ENCODE results near the gene DBP.
"Not testable (repeated sequence)": the region's sequence is repeated elsewhere in the genome, so short reads cannot be mapped to it uniquely, and the experiment has no call there.

The DBP gene, protein sequence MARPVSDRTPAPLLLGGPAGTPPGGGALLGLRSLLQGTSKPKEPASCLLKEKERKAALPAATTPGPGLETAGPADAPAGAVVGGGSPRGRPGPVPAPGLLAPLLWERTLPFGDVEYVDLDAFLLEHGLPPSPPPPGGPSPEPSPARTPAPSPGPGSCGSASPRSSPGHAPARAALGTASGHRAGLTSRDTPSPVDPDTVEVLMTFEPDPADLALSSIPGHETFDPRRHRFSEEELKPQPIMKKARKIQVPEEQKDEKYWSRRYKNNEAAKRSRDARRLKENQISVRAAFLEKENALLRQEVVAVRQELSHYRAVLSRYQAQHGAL

DNA sequence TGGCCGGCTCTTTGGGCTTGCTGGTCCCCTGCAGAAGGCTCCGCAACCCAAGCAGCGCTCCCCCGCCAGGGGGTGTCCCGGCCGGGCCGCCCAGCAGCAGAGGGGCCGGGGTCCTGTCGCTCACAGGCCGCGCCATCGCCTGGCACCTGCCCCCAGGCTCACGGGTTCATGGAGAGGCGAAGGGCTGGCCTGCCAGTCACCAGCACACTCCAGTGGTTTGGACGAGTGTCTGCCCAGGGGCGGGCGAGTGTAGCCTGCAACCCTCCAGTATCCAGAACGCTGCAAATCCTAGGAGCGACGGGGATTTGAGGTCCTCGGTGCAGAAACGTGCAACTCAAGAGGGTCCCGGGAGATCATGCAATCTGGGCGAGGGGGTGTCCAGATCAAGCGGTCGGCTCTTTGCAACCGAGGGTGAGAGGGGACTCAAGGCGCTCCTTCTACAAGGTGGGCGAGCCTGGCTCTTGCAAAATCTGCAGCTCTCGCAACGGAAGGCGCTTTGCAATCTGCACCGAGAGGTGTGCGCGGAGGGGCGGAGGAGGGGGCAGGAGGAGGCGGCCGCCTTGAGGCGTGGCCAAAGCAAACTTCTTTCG, at the start of gene DBP:
Gene DBP, minus strand, starts transcription at position 521 of the 590 bp plus-strand sequence. Its CDS starts 385 bp downstream, at position 136.
- Histone ChIP-seq H3K27ac (peak within 1 kb of the TSS; percentile 79), H3K4me1 (ENCODE audit: low read depth, poor library complexity, severe bottlenecking) (peaks cover 46% of the 10 kb centered on the region)

DNA sequence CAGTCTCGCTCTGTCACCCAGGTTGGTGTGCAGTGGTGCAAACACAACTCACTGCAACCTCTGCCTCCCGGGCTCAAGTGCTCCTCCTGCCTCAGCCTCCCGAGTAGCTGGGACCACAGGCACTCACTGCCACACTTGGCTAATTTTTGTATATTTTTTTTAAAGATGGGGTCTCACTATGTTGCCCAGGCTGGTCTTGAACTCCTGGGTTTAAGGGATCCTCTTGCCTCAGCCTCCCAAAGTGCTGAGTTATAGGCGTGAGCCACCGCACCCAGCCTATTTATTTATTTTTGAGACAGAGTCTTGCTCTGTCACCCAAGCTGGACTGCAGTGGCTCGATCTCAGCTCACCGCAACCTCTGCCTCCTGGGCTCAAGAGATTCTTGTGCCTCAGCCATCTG, 49.5 kb upstream of the DBP start:
- peaks cover 65% of the 10 kb centered on the region for H3K27me3 ChIP-seq (ENCODE audit: insufficient read depth, low read depth)
- not testable (repeated sequence) for H3K4me3 ChIP-seq (IDR thresholded peaks at IDR 0.05; ENCODE audit: insufficient read depth, low read depth, low read length); H3K9ac ChIP-seq; H3K27ac ChIP-seq; H3K4me1 ChIP-seq (ENCODE audit: low read depth, poor library complexity, severe bottlenecking); H3K4me2 ChIP-seq; H3K79me2 ChIP-seq (ENCODE audit: insufficient read depth, low read depth); H3K36me3 ChIP-seq (ENCODE audit: insufficient read depth); H4K20me1 ChIP-seq (ENCODE audit: insufficient read depth); H2AFZ ChIP-seq (ENCODE audit: low read depth)

More for the DNA sequence above, at the start of gene DBP:
- peak within 1 kb of the TSS; percentile 42 for H3K4me3 ChIP-seq (IDR thresholded peaks at IDR 0.05; ENCODE audit: insufficient read depth, low read depth, low read length)
- H3K27me3 ChIP-seq (ENCODE audit: insufficient read depth, low read depth), result peaks cover 6% of the 10 kb centered on the region; the same call in 1 of the 2 replicates
- H3K36me3 ChIP-seq (ENCODE audit: insufficient read depth), result no peaks in the 10 kb centered on the region
- H2AFZ ChIP-seq (ENCODE audit: low read depth), result peak within 1 kb of the TSS; percentile 79; the same call in 1 of the 2 replicates
- no peaks in the 10 kb centered on the region for H3K79me2 ChIP-seq (ENCODE audit: insufficient read depth, low read depth)
- H3K9ac ChIP-seq, result peak within 1 kb of the TSS; percentile 74
- TF ChIP-seq, protein P1, sequence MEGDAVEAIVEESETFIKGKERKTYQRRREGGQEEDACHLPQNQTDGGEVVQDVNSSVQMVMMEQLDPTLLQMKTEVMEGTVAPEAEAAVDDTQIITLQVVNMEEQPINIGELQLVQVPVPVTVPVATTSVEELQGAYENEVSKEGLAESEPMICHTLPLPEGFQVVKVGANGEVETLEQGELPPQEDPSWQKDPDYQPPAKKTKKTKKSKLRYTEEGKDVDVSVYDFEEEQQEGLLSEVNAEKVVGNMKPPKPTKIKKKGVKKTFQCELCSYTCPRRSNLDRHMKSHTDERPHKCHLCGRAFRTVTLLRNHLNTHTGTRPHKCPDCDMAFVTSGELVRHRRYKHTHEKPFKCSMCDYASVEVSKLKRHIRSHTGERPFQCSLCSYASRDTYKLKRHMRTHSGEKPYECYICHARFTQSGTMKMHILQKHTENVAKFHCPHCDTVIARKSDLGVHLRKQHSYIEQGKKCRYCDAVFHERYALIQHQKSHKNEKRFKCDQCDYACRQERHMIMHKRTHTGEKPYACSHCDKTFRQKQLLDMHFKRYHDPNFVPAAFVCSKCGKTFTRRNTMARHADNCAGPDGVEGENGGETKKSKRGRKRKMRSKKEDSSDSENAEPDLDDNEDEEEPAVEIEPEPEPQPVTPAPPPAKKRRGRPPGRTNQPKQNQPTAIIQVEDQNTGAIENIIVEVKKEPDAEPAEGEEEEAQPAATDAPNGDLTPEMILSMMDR (conservative IDR thresholded peaks at IDR 0.05; ENCODE audit: low read depth, low read length), result 0 out of 2 replicates have a peak, but pooled peaks have one; percentile 37
- peak within 1 kb of the TSS; percentile 99 for H3K4me2 ChIP-seq
- no peaks in the 10 kb centered on the region for H4K20me1 ChIP-seq (ENCODE audit: insufficient read depth)

GRCh38 chr19:48686088-48686487, 48.9 kb upstream of the DBP start:
- Histone ChIP-seq H3K36me3 (ENCODE audit: insufficient read depth) (no peaks in the 10 kb centered on the region), H3K9ac (no peak overlapping the region), H3K27ac (no peak overlapping the region), H3K79me2 (ENCODE audit: insufficient read depth, low read depth) (no peaks in the 10 kb centered on the region), H2AFZ (ENCODE audit: low read depth) (no peak overlapping the region), H3K4me1 (ENCODE audit: low read depth, poor library complexity, severe bottlenecking) (no peaks in the 10 kb centered on the region), H3K27me3 (ENCODE audit: insufficient read depth, low read depth) (peaks cover 66% of the 10 kb centered on the region), H3K4me2 (no peak overlapping the region), H4K20me1 (ENCODE audit: insufficient read depth) (no peaks in the 10 kb centered on the region), H3K4me3 (IDR thresholded peaks at IDR 0.05; ENCODE audit: insufficient read depth, low read depth, low read length) (no peak overlapping the region)
- TF ChIP-seq, protein P1 (conservative IDR thresholded peaks at IDR 0.05; ENCODE audit: low read depth, low read length), result no peak

DNA sequence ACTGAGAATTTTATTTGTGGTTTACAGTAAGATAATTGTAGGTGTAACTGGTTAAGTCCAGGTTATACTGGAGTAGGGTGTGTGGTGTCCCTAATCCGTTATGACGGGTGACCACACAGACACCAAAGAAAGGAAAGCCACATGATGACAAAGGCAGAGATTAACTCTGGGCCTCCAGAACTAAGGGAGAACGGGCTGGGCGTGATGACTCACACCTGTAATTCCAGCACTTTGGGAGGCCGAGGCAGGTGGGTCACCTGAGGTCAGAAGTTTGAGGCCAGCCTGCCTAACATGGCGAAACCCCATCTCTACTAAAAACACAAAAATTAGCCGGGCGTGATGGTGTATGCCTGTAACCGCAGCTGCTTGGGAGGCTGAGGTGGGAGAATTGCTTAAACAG, 48.4 kb upstream of the DBP start:
- Histone ChIP-seq H3K4me1 (ENCODE audit: low read depth, poor library complexity, severe bottlenecking) (no peaks in the 10 kb centered on the region), H3K9ac (no peak overlapping the region), H2AFZ (ENCODE audit: low read depth) (no peak overlapping the region), H3K27me3 (ENCODE audit: insufficient read depth, low read depth) (peaks cover 65% of the 10 kb centered on the region), H3K4me3 (IDR thresholded peaks at IDR 0.05; ENCODE audit: insufficient read depth, low read depth, low read length) (no peak overlapping the region), H4K20me1 (ENCODE audit: insufficient read depth) (no peaks in the 10 kb centered on the region), H3K79me2 (ENCODE audit: insufficient read depth, low read depth) (no peaks in the 10 kb centered on the region), H3K27ac (no peak overlapping the region), H3K4me2 (no peak overlapping the region), H3K36me3 (ENCODE audit: insufficient read depth) (no peaks in the 10 kb centered on the region)
- TF ChIP-seq, protein P1 (conservative IDR thresholded peaks at IDR 0.05; ENCODE audit: low read depth, low read length), result no peak

DNA sequence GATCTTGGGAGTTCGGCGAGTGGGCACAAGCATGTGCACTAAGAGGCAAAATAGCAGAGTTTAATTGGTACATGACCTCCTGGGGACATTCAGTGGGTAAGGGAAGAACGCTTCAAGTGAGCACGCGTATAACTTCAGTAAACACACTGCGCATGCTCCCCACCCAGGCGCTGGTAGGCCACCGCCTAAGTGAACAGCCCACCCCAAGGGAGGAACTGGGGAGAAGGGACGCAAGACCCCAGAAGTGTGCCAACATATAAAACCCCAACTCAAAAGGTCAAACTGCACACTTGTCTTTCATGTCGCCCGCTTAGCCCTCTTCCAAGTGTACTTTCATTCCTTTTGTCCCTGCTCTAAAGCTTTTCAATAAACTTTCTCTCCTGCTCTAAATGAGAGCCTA, 46.2 kb upstream of the DBP start:
- Histone ChIP-seq H3K27me3 (ENCODE audit: insufficient read depth, low read depth) (peaks cover 57% of the 10 kb centered on the region), H3K27ac (no peak overlapping the region), H2AFZ (ENCODE audit: low read depth) (no peak overlapping the region), H3K4me3 (IDR thresholded peaks at IDR 0.05; ENCODE audit: insufficient read depth, low read depth, low read length) (no peak overlapping the region), H3K79me2 (ENCODE audit: insufficient read depth, low read depth) (no peaks in the 10 kb centered on the region), H3K4me2 (no peak overlapping the region), H4K20me1 (ENCODE audit: insufficient read depth) (no peaks in the 10 kb centered on the region), H3K4me1 (ENCODE audit: low read depth, poor library complexity, severe bottlenecking) (no peaks in the 10 kb centered on the region), H3K9ac (no peak overlapping the region), H3K36me3 (ENCODE audit: insufficient read depth) (no peaks in the 10 kb centered on the region)
- TF ChIP-seq, protein P1 (conservative IDR thresholded peaks at IDR 0.05; ENCODE audit: low read depth, low read length), result no peak

All from KMS-11 (cell line).